ENCODE results near the gene NOX5.
A peak's percentile ranks its signal among the peaks of the same experiment; 100 is the strongest.

NOX5 gene

GRCh38 chr15:69084404-69085030, 70.0 kb downstream of the NOX5 start:
- DNase-seq: no peak

- no peak for DNase-seq
These were observed 71.0 kb downstream of the NOX5 start for GRCh38 chr15:69085325-69086081.

- no peak for DNase-seq
These were observed 72.1 kb downstream of the NOX5 start for GRCh38 chr15:69086427-69087204.

GRCh38 chr15:69087366-69087976, 73.0 kb downstream of the NOX5 start:
- DNase-seq: no peak

DNA sequence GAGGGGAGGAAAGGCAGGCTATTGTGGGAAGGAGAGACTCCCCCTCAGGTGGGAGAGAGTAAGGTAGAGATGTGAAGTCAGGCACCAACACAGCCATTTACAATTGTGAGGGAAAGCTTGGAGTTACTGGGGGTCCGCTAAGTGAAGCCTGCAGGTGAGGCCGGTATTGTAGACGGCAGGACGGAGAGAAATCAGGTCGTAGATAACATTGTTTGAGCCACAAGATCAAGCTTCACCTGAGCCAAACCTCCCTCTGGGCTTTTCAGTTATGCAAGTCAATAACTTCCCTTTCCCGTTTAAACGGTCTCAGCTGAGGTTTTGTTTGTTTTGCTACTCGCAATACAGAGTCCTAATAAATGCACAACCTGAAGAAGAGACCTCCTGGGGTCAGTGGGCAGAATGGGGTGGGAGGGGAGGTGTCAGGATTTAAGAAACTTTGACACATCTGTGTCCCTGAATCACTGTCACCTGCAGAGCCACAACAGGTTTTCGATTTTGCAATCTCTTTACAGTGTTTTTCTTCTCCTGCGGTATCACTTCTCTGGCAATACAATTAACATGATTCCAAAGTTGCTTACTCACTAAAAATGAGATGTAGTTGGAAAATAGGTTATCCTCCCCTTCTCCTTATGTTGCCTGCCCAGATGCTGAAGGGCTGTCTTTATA, 73.9 kb downstream of the NOX5 start:
- no peak for DNase-seq

DNA sequence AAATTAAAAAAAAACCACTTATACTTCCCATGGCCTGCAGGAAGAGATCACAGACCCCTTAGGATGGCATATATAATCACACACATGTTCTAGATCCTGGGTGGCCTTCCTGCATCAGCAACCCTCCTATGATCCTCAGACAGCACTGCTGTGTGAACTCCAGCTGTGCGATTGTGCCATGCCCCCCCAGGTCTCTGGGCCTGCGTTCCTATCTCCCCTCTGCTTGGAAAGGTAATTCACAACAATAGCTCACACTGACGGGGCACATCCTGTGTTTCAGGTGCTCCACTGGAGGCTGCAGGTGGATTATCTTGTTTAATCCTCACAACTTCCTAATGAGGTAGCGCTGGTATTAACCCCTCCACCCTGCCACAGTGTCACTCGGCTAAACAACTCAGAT, 74.8 kb downstream of the NOX5 start:
- DNase-seq: no peak

- no peak for DNase-seq
These were observed 75.9 kb downstream of the NOX5 start for GRCh38 chr15:69090197-69090948.

DNA sequence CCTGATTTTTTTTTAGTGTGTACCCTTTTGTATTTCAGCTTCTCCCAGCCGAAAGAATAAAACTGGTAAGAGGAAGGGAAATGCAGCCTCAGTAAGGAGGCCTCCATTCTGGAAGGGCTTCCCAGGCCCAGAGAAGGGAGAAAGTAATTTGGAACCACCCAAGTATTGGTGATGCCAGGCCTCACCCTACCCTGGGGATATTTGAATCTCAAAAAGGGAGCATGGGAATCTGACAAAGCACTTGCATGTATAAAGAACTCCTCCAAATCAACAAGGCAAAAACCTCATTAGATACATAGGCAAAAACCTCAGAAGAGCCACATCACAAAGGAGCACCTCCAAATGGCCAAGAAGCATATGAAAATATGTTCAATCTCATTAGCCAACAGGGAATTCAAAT, 77.2 kb downstream of the NOX5 start:
- DNase-seq: no peak

GRCh38 chr15:69092159-69092558, 77.7 kb downstream of the NOX5 start:
- DNase-seq: no peak

GRCh38 chr15:69093127-69093526, 78.6 kb downstream of the NOX5 start:
- DNase-seq: no peak

GRCh38 chr15:69093614-69094013, 79.1 kb downstream of the NOX5 start:
- no peak for DNase-seq

DNA sequence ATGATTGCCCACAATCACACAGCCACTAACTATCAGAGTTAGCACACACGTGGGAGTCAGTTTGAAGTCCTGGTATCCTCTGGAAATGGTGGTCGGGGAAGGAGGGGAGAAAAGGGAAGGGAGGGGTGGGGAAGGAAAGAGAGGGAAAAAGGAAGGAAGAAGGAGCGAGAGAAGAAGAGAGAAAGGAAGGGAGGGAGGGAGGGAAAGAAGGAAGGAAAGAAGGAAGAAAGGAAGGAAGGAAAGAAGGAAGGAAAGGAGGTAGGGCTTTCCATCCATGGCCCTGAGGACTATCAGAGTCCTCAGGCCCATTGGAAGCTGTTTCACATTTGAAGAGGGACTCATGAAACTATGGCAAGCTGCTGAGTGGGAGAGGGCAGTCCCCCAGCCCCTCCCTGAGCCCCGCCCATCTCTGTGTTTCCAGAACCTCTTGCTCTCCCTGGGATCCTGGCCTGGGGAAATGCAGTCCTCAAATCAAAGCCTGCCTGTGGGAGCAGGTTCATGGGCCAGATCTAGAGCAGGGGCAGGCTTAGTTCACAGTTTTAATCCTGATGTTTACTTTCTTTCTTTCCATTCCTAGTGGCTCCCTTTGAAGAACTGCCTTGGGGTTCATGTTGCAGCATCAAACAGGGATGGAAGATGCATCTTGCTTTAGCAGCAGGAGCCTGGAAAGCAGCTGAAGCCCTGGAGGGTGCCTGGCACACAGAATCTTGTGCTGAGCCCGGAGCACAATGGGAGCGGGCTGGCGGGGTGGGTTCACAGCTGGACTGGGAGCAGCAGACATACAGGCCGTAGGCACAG, 79.8 kb downstream of the NOX5 start:
- no peak for DNase-seq

DNA sequence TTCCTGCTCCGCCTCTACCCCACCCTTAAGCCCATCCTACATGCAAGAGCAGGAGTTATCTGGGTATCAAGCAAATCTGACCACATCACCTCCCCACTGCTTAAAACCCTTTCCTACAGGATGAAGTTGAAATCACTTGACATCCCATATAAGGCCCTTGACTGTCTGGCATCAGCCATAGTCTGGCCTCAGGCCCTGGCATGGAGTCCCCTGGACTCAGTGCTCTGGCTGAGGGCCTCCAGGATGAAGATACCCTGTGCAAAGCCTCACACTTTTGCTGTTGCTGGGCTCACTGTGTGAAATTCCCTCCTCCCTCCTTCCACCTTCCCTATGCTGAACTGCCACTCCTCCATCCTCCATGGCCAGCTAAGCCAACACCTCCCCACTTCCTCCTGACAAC, 80.8 kb downstream of the NOX5 start:
- no peak for DNase-seq

DNA sequence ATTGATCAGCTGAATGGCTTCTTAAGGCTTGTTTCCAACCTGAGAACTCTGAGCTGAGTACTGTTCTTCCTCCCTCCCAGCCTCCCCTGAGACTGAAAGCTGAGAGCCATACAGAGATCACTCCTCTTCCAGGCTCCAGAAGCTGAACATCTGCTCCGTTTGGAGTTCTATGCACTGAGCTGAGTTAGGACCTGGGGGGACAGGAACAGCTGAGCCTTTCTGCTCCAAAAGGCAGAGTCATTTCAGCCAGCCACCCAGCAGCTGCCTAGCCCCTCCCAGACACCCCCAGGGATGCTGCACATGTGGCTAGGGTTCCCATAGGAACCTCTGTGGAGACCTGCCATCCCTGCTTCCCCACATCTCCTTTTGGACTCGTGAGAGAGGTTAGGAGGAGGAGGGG, 81.7 kb downstream of the NOX5 start:
- DNase-seq: peak; percentile 87

- DNase-seq: no peak
These were observed 82.1 kb downstream of the NOX5 start for GRCh38 chr15:69096626-69097025.

DNA sequence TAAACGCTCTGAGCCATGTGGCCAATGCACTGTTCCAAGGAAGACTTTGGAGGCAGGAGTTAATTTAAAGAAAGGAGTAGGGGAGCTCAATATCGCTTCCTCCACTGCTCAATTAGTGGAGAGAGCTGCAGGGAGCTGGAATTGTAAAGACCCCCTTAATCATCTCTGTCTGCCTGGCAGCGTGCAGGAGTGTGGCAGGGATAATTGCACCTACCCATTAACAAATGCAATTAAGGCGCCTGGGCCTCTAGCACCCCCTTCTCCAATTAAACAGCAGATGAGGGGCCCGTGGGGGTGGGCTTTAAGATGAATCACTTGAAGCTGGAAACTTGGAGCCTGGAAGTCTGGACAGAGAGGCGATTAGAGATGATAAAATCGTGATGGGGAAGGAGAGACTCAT, 84.3 kb downstream of the NOX5 start:
- no peak for DNase-seq

- no peak for DNase-seq
These were observed 85.4 kb downstream of the NOX5 start for GRCh38 chr15:69099941-69100340.

- DNase-seq: no peak
These were observed 86.3 kb downstream of the NOX5 start for GRCh38 chr15:69100821-69101220.

DNA sequence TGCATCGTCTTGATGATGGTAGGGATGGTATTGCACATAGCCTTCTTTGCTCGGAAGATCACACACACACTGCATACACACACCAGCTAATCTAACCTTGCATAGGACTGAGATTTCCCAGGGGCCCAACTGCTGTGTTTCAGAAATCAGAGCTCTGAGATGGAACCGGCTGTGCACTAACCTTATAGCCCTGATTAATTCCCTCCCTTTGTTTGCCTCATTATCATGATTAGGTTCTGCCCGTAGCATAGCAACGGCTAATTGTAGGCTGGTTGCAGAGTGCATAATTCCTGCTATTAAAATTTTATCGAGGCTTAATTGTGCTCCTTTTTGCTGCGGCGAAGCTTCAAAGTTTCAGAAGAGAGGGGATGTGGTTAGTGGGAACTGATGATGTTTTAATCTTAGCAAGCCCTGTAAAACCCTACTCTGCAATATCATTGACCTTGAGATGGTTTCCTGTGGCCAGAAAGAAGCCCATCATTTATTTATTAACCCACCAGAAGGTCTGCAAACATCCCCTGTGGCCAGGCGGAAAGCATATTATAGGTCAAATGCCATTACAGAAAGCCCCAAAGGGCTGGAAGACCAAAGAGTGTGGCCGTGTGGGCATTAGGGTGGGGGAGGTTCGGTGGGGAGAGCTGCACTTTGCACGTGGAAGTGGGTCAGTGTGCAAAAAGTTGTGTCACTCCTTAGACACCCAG, 89.7 kb downstream of the NOX5 start:
- DNase-seq: no peak

DNA sequence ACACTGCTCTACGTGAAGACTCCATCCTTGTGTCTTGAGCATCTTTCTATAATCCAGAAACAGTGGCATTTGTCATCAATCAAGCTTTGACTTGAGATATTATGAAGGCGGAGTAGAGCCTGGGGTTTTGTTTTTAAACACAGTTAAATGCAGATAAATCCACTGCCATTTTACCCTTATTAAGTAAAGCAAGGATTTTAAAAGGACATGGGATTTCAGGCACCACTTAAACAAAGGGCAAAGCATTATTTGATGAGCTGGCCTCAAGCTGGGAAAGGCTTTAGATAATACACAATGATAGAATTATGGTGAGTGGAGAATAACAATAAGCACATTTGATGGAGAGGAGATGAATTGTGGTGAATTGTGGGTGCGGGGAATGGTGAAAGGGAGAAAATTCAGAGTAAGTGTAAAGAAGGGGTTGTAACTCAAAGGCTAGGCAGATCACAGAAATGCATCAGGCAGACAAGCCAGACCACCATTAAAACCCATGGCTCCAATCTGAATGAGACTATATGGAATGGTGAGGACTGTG, 91.0 kb downstream of the NOX5 start:
- no peak for DNase-seq
